Kidney epithelial cell (primary cell): ENCODE results near the gene KLHL14. TPM values are rescaled to one million over a fixed set of nuclear protein-coding genes. Genes with fewer than 3 reads are reported as not detected.

ENCODE experiments used
- DNase-seq: peaks from one replicate; pipeline ENCODE4 v3.0.0-alpha.2; 2010; ENCODE audit warnings: low read depth
- H3K27me3 ChIP-seq: 2 replicates; pipeline ENCODE4 v1.6.0; 2011; ENCODE audit warnings: low read length; ENCODE audit not compliant: control insufficient read depth, insufficient read depth
- H3K36me3 ChIP-seq: 2 replicates; pipeline ENCODE4 v1.5.1; 2011; ENCODE audit warnings: low read length; ENCODE audit not compliant: control insufficient read depth, insufficient read depth
- H3K4me3 ChIP-seq: 2 replicates; pipeline ENCODE4 v1.5.1; 2011; ENCODE audit warnings: low read depth, mild to moderate bottlenecking, control low read depth, low read length
- CTCF ChIP-seq: IDR thresholded peaks from 2 replicates; pipeline ENCODE4 v1.5.1; 2011; ENCODE audit warnings: mild to moderate bottlenecking, moderate library complexity, low read length, control low read depth, inconsistent platforms; ENCODE audit not compliant: insufficient read depth, poor library complexity, severe bottlenecking
- total RNA-seq: library from RNA; depleted of rRNA; stranded (reverse); fragments of >200 nt; gene quantifications from 2 replicates; pipeline ENCODE4 v1.2.3, GENCODE V29; 2015

Gene KLHL14
- total RNA-seq = 2.1 and 3.6 TPM in 2 replicates

GRCh38 chr18:32772581-32773381, at the start of gene KLHL14:
Gene KLHL14 (minus strand): TSS chr18:32773023. CDS start chr18:32770591, 2,432 bp downstream.
- H3K4me3 ChIP-seq = peak within 1 kb of the TSS; percentile 68
- no peaks in the 10 kb centered on the region for H3K36me3 ChIP-seq
- TF ChIP-seq CTCF = no peak
- no peak for DNase-seq
- peaks cover 5% of the 10 kb centered on the region for H3K27me3 ChIP-seq

GRCh38 chr18:32822197-32822596, 49.4 kb upstream of the KLHL14 start:
- no peak for TF ChIP-seq CTCF
- Histone ChIP-seq H3K4me3 (no peak overlapping the region), H3K27me3 (no peaks in the 10 kb centered on the region), H3K36me3 (no peaks in the 10 kb centered on the region)
- DNase-seq = no peak

- DNase-seq = no peak
- no peaks in the 10 kb centered on the region for H3K36me3 ChIP-seq
- TF ChIP-seq CTCF = no peak
- no peaks in the 10 kb centered on the region for H3K27me3 ChIP-seq
- H3K4me3 ChIP-seq = no peak overlapping the region
Measured at GRCh38 chr18:32815881-32816280, 43.1 kb upstream of the KLHL14 start.

GRCh38 chr18:32812342-32812741, 39.5 kb upstream of the KLHL14 start:
- Histone ChIP-seq H3K36me3 (no peaks in the 10 kb centered on the region), H3K27me3 (no peaks in the 10 kb centered on the region), H3K4me3 (no peak overlapping the region)
- no peak for TF ChIP-seq CTCF
- DNase-seq = no peak

- Histone ChIP-seq H3K36me3 (no peaks in the 10 kb centered on the region), H3K4me3 (no peak overlapping the region), H3K27me3 (no peaks in the 10 kb centered on the region)
- no peak for DNase-seq
- no peak for TF ChIP-seq CTCF
Measured at GRCh38 chr18:32810314-32810713, 37.5 kb upstream of the KLHL14 start.

- no peaks in the 10 kb centered on the region for H3K36me3 ChIP-seq
- no peaks in the 10 kb centered on the region for H3K27me3 ChIP-seq
- TF ChIP-seq CTCF = no peak
- no peak for DNase-seq
- no peak overlapping the region for H3K4me3 ChIP-seq
Measured at GRCh38 chr18:32805354-32805753, 32.5 kb upstream of the KLHL14 start.
